Loucy (cell line): Measurements from ENCODE around the gene SLC6A19.

ENCODE experiments used
- H2AFZ ChIP-seq: fragments of 200-600 bp; sonication (generic); 2 replicates; pipeline ENCODE4 v1.6.0; 2016; ENCODE audit warnings: antibody characterized with exemption, mild to moderate bottlenecking, low read length, moderate library complexity
- H3F3A ChIP-seq: fragments of 200-600 bp; 2 replicates; pipeline ENCODE4 v1.6.0; 2016; ENCODE audit warnings: antibody characterized with exemption, low read depth, mild to moderate bottlenecking
- H3K27me3 ChIP-seq: fragments of 200-600 bp; sonication (generic); 2 replicates; pipeline ENCODE4 v1.6.1; 2014; ENCODE audit warnings: low read length, mild to moderate bottlenecking; ENCODE audit not compliant: insufficient read depth, poor library complexity, severe bottlenecking
- H3K36me3 ChIP-seq: fragments of 200-600 bp; sonication (generic); 2 replicates; pipeline ENCODE4 v1.6.1; 2016; ENCODE audit warnings: low read length; ENCODE audit not compliant: insufficient read depth
- H3K4me1 ChIP-seq: fragments of 200-600 bp; sonication (generic); 2 replicates; pipeline ENCODE4 v1.5.1; 2014; ENCODE audit warnings: low read length, mild to moderate bottlenecking; ENCODE audit not compliant: insufficient read depth, poor library complexity, severe bottlenecking
- H3K4me2 ChIP-seq: fragments of 200-600 bp; sonication (generic); 2 replicates; pipeline ENCODE4 v1.6.0; 2014; ENCODE audit warnings: antibody characterized with exemption, low read length, low read depth, mild to moderate bottlenecking; ENCODE audit not compliant: poor library complexity, severe bottlenecking
- H3K4me3 ChIP-seq: fragments of 200-600 bp; sonication (generic); 2 replicates; pipeline ENCODE4 v1.5.1; 2014; ENCODE audit warnings: low read length, mild to moderate bottlenecking, mixed read lengths; ENCODE audit not compliant: poor library complexity, severe bottlenecking
- H3K79me2 ChIP-seq: fragments of 200-600 bp; sonication (generic); 2 replicates; pipeline ENCODE4 v1.6.1; 2014; ENCODE audit warnings: low read length; ENCODE audit not compliant: insufficient read depth
- H3K9ac ChIP-seq: fragments of 200-600 bp; sonication (generic); 2 replicates; pipeline ENCODE4 v1.6.0; 2014; ENCODE audit warnings: mild to moderate bottlenecking, low read depth, low read length, moderate library complexity; ENCODE audit not compliant: poor library complexity, severe bottlenecking
- H3K9me2 ChIP-seq: fragments of 200-600 bp; sonication (generic); replicated peaks from 2 replicates; pipeline ENCODE4 v1.6.1; 2016; ENCODE audit warnings: low read depth, low read length, mixed read lengths
- H3K9me3 ChIP-seq: fragments of 200-600 bp; sonication (generic); 2 replicates; pipeline ENCODE4 v1.6.1; 2014; ENCODE audit warnings: mild to moderate bottlenecking, antibody characterized with exemption, low read length, low read depth; ENCODE audit not compliant: insufficient read depth
- H4K20me1 ChIP-seq: fragments of 200-600 bp; sonication (generic); 2 replicates; pipeline ENCODE4 v1.6.0; 2014; ENCODE audit warnings: antibody characterized with exemption, low read length, mild to moderate bottlenecking; ENCODE audit not compliant: insufficient read depth, poor library complexity, severe bottlenecking
- EZH2phosphoT487 ChIP-seq: fragments of 200-600 bp; IDR thresholded peaks from 2 replicates; pipeline ENCODE4 v1.6.1; 2018; ENCODE audit warnings: antibody characterized with exemption, mild to moderate bottlenecking, moderate library complexity, borderline replicate concordance
- TF ChIP-seq, protein P1 (sequence below): fragments of 200-600 bp; sonication (generic); conservative IDR thresholded peaks from 2 replicates; pipeline ENCODE4 v1.5.1; 2014; ENCODE audit warnings: mild to moderate bottlenecking, antibody characterized with exemption, low read length

SLC6A19 gene

DNA sequence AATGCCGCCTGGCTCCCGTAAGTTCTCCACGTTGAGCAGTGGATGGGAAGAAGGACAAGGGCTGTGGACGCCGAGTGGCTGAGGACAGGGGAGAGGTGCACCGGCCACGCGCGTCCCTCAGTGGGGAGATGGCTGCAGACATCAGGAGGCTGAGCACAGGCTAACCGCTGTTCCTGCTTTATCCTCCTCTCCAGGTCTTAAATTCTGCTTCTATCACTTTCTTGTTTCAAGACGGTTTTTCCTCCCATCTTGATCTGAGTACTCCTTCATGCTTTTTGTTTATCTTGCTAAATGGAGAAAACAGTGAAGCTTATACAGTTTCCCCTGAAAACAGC, 42.1 kb upstream of the SLC6A19 start:
- H3K4me1 ChIP-seq, result no peaks in the 10 kb centered on the region
- 0 out of 2 replicates have a peak, but pooled peaks cover 2% of the 10 kb centered on the region for H3F3A ChIP-seq
- no peak overlapping the region for H3K9ac ChIP-seq
- H3K9me2 ChIP-seq, result no peaks in the 10 kb centered on the region
- no peak overlapping the region for H3K4me3 ChIP-seq
- no peaks in the 10 kb centered on the region for H3K27me3 ChIP-seq
- H4K20me1 ChIP-seq, result no peaks in the 10 kb centered on the region
- no peaks in the 10 kb centered on the region for H3K9me3 ChIP-seq
- H3K4me2 ChIP-seq, result no peak overlapping the region
- no peaks in the 10 kb centered on the region for H3K36me3 ChIP-seq
- TF ChIP-seq, protein P1, sequence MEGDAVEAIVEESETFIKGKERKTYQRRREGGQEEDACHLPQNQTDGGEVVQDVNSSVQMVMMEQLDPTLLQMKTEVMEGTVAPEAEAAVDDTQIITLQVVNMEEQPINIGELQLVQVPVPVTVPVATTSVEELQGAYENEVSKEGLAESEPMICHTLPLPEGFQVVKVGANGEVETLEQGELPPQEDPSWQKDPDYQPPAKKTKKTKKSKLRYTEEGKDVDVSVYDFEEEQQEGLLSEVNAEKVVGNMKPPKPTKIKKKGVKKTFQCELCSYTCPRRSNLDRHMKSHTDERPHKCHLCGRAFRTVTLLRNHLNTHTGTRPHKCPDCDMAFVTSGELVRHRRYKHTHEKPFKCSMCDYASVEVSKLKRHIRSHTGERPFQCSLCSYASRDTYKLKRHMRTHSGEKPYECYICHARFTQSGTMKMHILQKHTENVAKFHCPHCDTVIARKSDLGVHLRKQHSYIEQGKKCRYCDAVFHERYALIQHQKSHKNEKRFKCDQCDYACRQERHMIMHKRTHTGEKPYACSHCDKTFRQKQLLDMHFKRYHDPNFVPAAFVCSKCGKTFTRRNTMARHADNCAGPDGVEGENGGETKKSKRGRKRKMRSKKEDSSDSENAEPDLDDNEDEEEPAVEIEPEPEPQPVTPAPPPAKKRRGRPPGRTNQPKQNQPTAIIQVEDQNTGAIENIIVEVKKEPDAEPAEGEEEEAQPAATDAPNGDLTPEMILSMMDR, result no peak
- TF ChIP-seq EZH2phosphoT487, result no peak
- H3K79me2 ChIP-seq, result no peaks in the 10 kb centered on the region
- H2AFZ ChIP-seq, result no peak overlapping the region

DNA sequence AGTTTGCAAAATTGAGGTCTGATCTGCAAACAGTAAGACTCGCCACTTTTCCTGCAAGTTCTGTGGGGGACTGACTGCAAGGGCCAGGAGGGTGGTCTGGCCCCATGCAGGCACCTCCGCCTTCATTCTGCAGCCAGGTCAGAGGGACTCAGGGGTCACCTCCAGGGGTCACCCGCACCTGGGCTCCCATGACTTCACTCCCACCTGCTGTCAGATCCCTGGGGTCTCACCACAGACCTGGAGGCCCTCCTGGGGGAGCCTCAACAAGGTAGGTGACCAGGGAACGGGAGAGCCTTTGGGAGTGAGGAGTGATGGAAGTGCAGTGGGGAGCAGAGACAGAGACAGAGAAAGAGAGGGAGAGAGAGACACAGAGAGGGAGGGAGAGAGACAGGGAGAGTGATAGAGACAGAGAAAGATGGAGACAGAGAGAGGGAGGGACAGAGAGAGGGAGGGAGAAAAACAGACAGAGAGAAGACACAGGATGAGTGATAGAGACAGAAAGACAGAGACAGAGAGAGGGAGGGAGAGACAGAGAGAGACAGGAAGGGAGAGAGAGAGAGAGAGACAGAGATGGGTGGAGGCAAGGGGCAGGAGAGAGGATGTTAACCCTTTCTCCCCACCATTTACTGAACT, 41.5 kb upstream of the SLC6A19 start:
- no peak overlapping the region for H2AFZ ChIP-seq
- no peaks in the 10 kb centered on the region for H3K4me1 ChIP-seq
- no peaks in the 10 kb centered on the region for H3K9me2 ChIP-seq
- no peaks in the 10 kb centered on the region for H4K20me1 ChIP-seq
- H3K36me3 ChIP-seq, result no peaks in the 10 kb centered on the region
- no peak overlapping the region for H3K9ac ChIP-seq
- no peak for TF ChIP-seq EZH2phosphoT487
- TF ChIP-seq, protein P1, result no peak
- no peak overlapping the region for H3K4me3 ChIP-seq
- no peak overlapping the region for H3K4me2 ChIP-seq
- H3F3A ChIP-seq, result 0 out of 2 replicates have a peak, but pooled peaks cover 2% of the 10 kb centered on the region
- no peaks in the 10 kb centered on the region for H3K79me2 ChIP-seq
- no peaks in the 10 kb centered on the region for H3K27me3 ChIP-seq
- H3K9me3 ChIP-seq, result no peaks in the 10 kb centered on the region

DNA sequence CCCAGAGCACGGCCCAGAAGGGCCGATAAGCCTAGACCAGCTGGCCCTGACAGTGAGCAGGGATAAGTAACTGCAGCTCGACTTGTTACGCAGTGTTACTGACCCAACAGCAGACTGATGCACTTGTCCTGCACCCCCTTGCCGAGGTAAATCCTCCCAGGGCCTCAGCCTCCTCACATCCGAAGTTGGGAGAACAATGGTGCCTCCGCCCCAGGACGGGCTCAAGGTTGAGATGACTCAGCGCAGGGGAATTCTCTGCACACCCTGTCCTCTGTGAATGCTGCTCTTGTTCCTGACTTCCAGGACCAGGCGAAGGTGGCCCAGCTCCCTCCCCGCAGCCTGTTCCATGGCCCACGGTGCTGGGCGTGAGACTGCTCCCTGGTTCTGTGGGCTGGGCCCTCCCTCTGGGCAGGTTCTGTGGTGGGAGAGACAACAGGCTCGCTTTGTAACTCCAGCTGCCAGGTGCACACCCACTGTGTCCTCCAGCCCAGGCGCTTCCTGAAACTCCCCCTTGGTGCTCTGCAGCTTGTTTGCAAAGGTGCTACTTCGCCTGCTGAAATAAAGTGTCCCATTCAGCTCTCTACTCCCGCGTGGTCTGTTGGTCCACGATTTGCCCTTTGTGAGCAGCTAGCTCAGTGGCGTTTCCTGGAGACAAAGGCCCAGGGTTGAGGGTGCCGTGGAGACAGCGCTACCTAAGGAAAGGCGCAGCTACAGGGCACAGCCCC, 40.1 kb upstream of the SLC6A19 start:
- TF ChIP-seq, protein P1, result no peak
- TF ChIP-seq EZH2phosphoT487, result no peak
- Histone ChIP-seq H3K4me1 (no peaks in the 10 kb centered on the region), H3K27me3 (no peaks in the 10 kb centered on the region), H3K4me2 (no peak overlapping the region), H3K4me3 (no peak overlapping the region), H4K20me1 (no peaks in the 10 kb centered on the region), H3K36me3 (no peaks in the 10 kb centered on the region), H3K79me2 (no peaks in the 10 kb centered on the region), H2AFZ (no peak overlapping the region), H3K9me2 (no peaks in the 10 kb centered on the region), H3K9ac (no peak overlapping the region), H3F3A (0 out of 2 replicates have a peak, but pooled peaks cover 2% of the 10 kb centered on the region), H3K9me3 (no peaks in the 10 kb centered on the region)
